A549 (cell line): ENCODE results near the gene ASB17. TPM values are rescaled to one million over a fixed set of nuclear protein-coding genes. Genes with fewer than 3 reads are reported as not detected.
"Not testable (repeated sequence)": the region's sequence is repeated elsewhere in the genome, so short reads cannot be mapped to it uniquely, and the experiment has no call there.

ENCODE experiments used
- ATAC-seq, 2 experiments: fragments of 200-7000 bp in 1 of 2; fragments of >200 bp in 1 of 2; cut with Nextera tagmentation in 1 of 2; cut with Tn5 transposase in 1 of 2; 3 replicates each; pipeline versions ENCODE4 v1.8.0 to v1.9.1; 2018 to 2020; ENCODE audit warnings: mild to moderate bottlenecking in 1 of 2, moderate library complexity in 1 of 2
- CTCF ChIA-PET: fragments of 300-600 bp; sonication (Branson Sonifier 250); formaldehyde crosslinking; extraction: SDS; loops from one replicate; lab custom pipeline; 2021; ENCODE audit warnings: antibody characterized with exemption, inconsistent platforms; lab: Yijun Ruan, JAX
- POLR2A ChIA-PET: fragments of 350-600 bp; formaldehyde crosslinking; extraction: SDS; loops from one replicate; lab custom pipeline; 2021; ENCODE audit warnings: antibody characterized with exemption, inconsistent platforms; lab: Yijun Ruan, JAX
- DNase-seq, 2 experiments: peaks; one replicate each; pipeline versions ENCODE4 v3.0.0 to v3.0.0-alpha.2; 2011 to 2016; ENCODE audit warnings: low read depth in 1 of 2, low spot score in 1 of 2
- FAIRE-seq: peaks from 2 replicates; lab custom pipeline; 2011; peaks lifted over from hg19 to GRCh38; lab: Jason Lieb, UNC
- H3K27ac ChIP-seq, 2 experiments: fragments of >200 bp; sonication (Bioruptor Twin); formaldehyde crosslinking; 3 replicates each; pipeline ENCODE4 v1.5.1; 2016 to 2017
- H3K4me1 ChIP-seq: fragments of >200 bp; sonication (Bioruptor Twin); formaldehyde crosslinking; 3 replicates; pipeline ENCODE4 v1.6.1; 2016
- H3K4me2 ChIP-seq: fragments of >200 bp; sonication (Bioruptor Twin); formaldehyde crosslinking; 3 replicates; pipeline ENCODE4 v1.6.1; 2016
- H3K4me3 ChIP-seq: fragments of >200 bp; sonication (Bioruptor Twin); formaldehyde crosslinking; 3 replicates; pipeline ENCODE4 v1.5.1; 2016
- H3K9me3 ChIP-seq: fragments of >200 bp; sonication (Bioruptor Twin); formaldehyde crosslinking; 3 replicates; pipeline ENCODE4 v1.6.1; 2016
- CEBPB ChIP-seq, 2 experiments: fragments of >200 bp in 1 of 2; sonication (Bioruptor Twin) in 1 of 2; formaldehyde crosslinking in 1 of 2; IDR thresholded peaks; 2 replicates each; pipeline ENCODE4 v1.6.1; 2012 to 2016
- CHD4 ChIP-seq: fragments of 200-600 bp; sonication (generic); IDR thresholded peaks from 2 replicates; pipeline ENCODE4 v1.6.1; 2016; ENCODE audit warnings: antibody characterized with exemption, mild to moderate bottlenecking, borderline replicate concordance
- FOSL2 ChIP-seq, 2 experiments: fragments of 450-650 bp in 1 of 2; fragments of >200 bp in 1 of 2; sonication (Bioruptor Twin) in 1 of 2; formaldehyde crosslinking; IDR thresholded peaks; 2 replicates each; pipeline versions ENCODE4 v1.5.0 to v1.6.1; 2016 to 2020; ENCODE audit warnings: mild to moderate bottlenecking in 1 of 2, moderate library complexity in 1 of 2
- JUN ChIP-seq, 2 experiments: fragments of >200 bp; sonication (Bioruptor Twin); formaldehyde crosslinking; IDR thresholded peaks; 2 replicates in 1 of 2; 3 replicates in 1 of 2; pipeline ENCODE4 v1.6.1; 2016 to 2017
- JUNB ChIP-seq: fragments of >200 bp; sonication (Bioruptor Twin); formaldehyde crosslinking; IDR thresholded peaks from 2 replicates; pipeline ENCODE4 v1.6.1; 2016
- KDM1A ChIP-seq: fragments of 200-600 bp; sonication (generic); IDR thresholded peaks from 2 replicates; pipeline ENCODE4 v1.6.1; 2016; ENCODE audit warnings: low read depth, mild to moderate bottlenecking
- MAFK ChIP-seq: fragments of 450-650 bp; IDR thresholded peaks from 2 replicates; pipeline ENCODE4 v1.6.1; 2014; ENCODE audit not compliant: partially characterized antibody
- NPAS2 ChIP-seq: fragments of 250-450 bp; sonication (Bioruptor Pico); IDR thresholded peaks from 2 replicates; pipeline ENCODE4 v1.8.0; 2022; ENCODE audit warnings: mild to moderate bottlenecking, moderate library complexity, borderline replicate concordance
- RAD21 ChIP-seq, 2 experiments: fragments of >200 bp in 1 of 2; sonication (Bioruptor Twin) in 1 of 2; formaldehyde crosslinking in 1 of 2; IDR thresholded peaks in 1 of 2; conservative IDR thresholded peaks in 1 of 2; 2 replicates in 1 of 2; 3 replicates in 1 of 2; pipeline ENCODE4 v1.6.1; 2012 to 2018; ENCODE audit warnings: inconsistent platforms in 1 of 2
- SREBF2 ChIP-seq: fragments of 450-650 bp; IDR thresholded peaks from 2 replicates; pipeline ENCODE4 v1.6.1; 2014; ENCODE audit warnings: mild to moderate bottlenecking, moderate library complexity
- WGBS: methylation state at CpG from one replicate; pipeline ENCODE4 v1.1.6; 2017; ENCODE audit errors: missing lambda C conversion rate; 5-methylcytosine and 5-hydroxymethylcytosine counted together
- polyA plus RNA-seq, 4 experiments: library from polyadenylated mRNA; depleted of rRNA in 3 of 4; stranded (reverse); fragments of >200 nt; fragmentation: RNase III in 1 of 4; extraction: RNeasy Plus Mini Kit Qiagen cat#74134 plus additional on column Dnase treatment in 1 of 4; gene quantifications; 2 replicates in 3 of 4; 3 replicates in 1 of 4; pipeline ENCODE4 v1.2.3, GENCODE V29; 2011 to 2017
- TF ChIP-seq, protein P1 (sequence below): IDR thresholded peaks from 2 replicates; pipeline ENCODE4 v1.6.1; 2012
- TF ChIP-seq, protein P2 (sequence below): fragments of 200-600 bp; sonication (generic); IDR thresholded peaks from 2 replicates; pipeline ENCODE4 v1.6.1; 2016; ENCODE audit warnings: antibody characterized with exemption, mild to moderate bottlenecking, moderate library complexity

The ASB17 gene
- polyA plus RNA-seq, 2 of the 4 experiments (the other 2 are of a cell fraction) = not detected

DNA sequence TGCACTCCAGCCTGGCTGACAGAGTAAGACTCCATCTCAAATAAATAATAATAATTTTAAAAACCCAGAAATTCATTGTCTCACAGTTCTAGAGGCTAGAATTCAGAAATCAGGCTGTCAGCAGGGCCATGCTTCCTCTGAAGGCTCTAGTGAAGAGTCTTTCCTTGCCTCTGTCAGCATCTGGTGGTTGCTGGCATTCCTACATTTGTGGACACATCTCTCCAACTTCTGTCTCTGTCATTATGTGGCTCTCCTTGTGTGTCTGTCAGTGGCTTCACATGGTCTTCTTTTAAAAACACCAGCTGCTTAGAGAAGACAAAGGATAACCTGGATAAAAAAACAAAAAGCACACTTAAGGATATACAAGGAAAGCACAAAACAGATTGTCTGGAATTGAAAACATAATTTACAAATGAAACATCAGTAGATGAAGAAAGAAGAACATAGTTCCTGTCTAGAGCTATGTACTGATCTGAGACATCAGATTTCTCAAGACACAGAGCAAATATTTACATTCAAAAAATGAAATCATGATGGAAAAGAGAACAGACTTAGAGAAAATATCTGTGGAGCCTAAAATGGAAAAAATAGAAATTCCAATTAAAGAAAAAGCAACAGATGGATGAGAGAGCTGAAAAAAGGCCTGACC, 32.7 kb upstream of the ASB17 start:
- DNase-seq (peak in 1 of 2 experiments; percentile 6), FAIRE-seq (no peak), ATAC-seq (peak; percentile 65 to 86; a peak in 5 of 6 replicates)
- H3K4me2 ChIP-seq = peak overlapping the region; percentile 56
- ChIA-PET POLR2A (no interaction called here), CTCF (interaction anchor here (1.2 kb wide), 1 partner anchor 56 kb away, joined by 4 read pairs; no protein-coding TSS in a partner anchor)
- H3K27ac ChIP-seq = peak overlapping the region; percentile 82 to 94
- H3K4me1 ChIP-seq = peaks cover 37% of the 10 kb centered on the region
- TF ChIP-seq NPAS2 (CRISPR knock-in tag) (no peak), SREBF2 (no peak), CHD4 (no peak), RAD21 (conservative IDR thresholded peaks at IDR 0.05 in 1 of 2, IDR thresholded peaks at IDR 0.05 in 1 of 2) (no peak)
- TF ChIP-seq, protein P1, sequence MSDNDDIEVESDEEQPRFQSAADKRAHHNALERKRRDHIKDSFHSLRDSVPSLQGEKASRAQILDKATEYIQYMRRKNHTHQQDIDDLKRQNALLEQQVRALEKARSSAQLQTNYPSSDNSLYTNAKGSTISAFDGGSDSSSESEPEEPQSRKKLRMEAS = 0 out of 2 replicates have a peak, but pooled peaks have one; percentile 0
- TF ChIP-seq, protein P2, sequence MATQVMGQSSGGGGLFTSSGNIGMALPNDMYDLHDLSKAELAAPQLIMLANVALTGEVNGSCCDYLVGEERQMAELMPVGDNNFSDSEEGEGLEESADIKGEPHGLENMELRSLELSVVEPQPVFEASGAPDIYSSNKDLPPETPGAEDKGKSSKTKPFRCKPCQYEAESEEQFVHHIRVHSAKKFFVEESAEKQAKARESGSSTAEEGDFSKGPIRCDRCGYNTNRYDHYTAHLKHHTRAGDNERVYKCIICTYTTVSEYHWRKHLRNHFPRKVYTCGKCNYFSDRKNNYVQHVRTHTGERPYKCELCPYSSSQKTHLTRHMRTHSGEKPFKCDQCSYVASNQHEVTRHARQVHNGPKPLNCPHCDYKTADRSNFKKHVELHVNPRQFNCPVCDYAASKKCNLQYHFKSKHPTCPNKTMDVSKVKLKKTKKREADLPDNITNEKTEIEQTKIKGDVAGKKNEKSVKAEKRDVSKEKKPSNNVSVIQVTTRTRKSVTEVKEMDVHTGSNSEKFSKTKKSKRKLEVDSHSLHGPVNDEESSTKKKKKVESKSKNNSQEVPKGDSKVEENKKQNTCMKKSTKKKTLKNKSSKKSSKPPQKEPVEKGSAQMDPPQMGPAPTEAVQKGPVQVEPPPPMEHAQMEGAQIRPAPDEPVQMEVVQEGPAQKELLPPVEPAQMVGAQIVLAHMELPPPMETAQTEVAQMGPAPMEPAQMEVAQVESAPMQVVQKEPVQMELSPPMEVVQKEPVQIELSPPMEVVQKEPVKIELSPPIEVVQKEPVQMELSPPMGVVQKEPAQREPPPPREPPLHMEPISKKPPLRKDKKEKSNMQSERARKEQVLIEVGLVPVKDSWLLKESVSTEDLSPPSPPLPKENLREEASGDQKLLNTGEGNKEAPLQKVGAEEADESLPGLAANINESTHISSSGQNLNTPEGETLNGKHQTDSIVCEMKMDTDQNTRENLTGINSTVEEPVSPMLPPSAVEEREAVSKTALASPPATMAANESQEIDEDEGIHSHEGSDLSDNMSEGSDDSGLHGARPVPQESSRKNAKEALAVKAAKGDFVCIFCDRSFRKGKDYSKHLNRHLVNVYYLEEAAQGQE = no peak
- no peaks in the 10 kb centered on the region for H3K9me3 ChIP-seq
- no peak overlapping the region; the same call in 2 of the 3 replicates for H3K4me3 ChIP-seq

DNA sequence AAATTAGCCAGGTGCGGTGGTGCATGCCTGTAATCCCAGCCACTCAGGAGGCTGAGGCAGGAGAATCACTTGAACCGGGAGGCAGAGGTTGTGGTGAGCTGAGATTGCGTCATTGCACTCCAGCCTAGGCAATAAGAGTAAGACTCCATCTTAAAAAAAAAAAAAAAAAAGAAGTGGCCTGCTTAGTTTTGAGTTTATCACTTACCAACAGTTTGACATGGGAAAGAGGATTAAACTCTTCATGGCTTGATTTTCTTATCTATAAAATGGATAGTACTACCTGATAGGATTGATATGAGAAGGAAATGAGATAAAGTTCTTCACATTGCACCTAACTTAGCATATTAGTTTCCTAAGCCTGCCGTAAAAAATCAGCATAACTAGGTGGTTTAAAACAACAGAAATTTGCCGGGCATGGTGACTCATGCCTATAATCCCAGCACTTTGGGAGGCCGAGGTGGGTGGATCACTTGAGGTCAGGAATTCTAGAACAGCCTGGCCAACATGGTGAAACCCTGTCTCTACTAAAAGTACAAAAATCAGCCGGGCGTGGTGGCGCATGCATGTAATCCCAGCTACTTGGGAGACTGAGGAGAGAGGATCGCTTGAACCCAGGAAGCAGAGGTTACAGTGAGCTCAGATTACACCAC, 32.0 kb upstream of the ASB17 start:
- H3K27ac ChIP-seq = peak overlapping the region; percentile 82 to 94
- peak in 1 of 2 experiments; percentile 39 for DNase-seq
- CTCF ChIA-PET = interaction anchor here (1.2 kb wide), 1 partner anchor 56 kb away, joined by 4 read pairs; no protein-coding TSS in a partner anchor
- 14% methylated on average over 10 of the region's 10 CpGs for WGBS
- peak in 1 of 2 experiments; percentile 89; a peak in 4 of 6 replicates for ATAC-seq
- H3K9me3 ChIP-seq, FAIRE-seq, POLR2A ChIA-PET, H3K4me3 ChIP-seq: not testable (repeated sequence)
- TF ChIP-seq, protein P1 = peak; percentile 24; the same call in 1 of the 2 replicates
- peak in 1 of 2 experiments; percentile 62; a peak in 2 of 4 replicates for TF ChIP-seq CEBPB (IDR thresholded peaks at IDR 0.05)
- peak; percentile 66; the same call in 1 of the 2 replicates for TF ChIP-seq FOSL2 (IDR thresholded peaks at IDR 0.05)
- TF ChIP-seq FOSL2 (CRISPR knock-in tag; IDR thresholded peaks at IDR 0.05) = peak; percentile 86
- 0 out of 5 replicates have a peak, but pooled peaks of 1 of the 2 experiments have one; percentile 33 for TF ChIP-seq JUN (IDR thresholded peaks at IDR 0.05)
- peak; percentile 67 for TF ChIP-seq JUNB
- H3K4me1 ChIP-seq = peaks cover 37% of the 10 kb centered on the region
- H3K4me2 ChIP-seq = peak overlapping the region; percentile 56

DNA sequence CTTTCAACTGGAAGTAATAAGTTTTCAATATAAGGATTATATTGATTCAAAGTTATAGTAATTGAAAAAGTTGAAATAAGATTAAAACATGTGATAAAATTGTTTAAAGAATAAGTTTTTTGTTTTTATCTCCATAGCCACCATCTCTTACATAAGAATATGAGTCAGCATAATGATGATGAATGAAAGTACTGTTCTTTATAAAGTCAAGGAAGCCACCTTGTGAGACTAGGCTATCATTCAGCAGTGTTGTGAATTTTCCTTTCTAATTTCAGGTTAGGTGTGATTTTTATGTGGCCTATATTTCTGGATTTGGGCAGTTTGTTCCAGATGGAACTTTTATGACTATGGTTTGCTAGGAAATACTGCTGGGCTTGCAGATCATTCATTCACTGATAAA, 22.4 kb upstream of the ASB17 start:
- Histone ChIP-seq H3K9me3 (no peaks in the 10 kb centered on the region), H3K4me3 (no peak overlapping the region)
- DNase-seq (peak; percentile 5 to 21), FAIRE-seq (no peak), ATAC-seq (no peak)
- ChIA-PET POLR2A (no interaction called here), CTCF (no interaction called here)
- no peak for TF ChIP-seq FOSL2 (IDR thresholded peaks at IDR 0.05)
- 0 out of 2 replicates have a peak, but pooled peaks have one; percentile 20 for TF ChIP-seq FOSL2 (CRISPR knock-in tag; IDR thresholded peaks at IDR 0.05)
- peak; percentile 90 for TF ChIP-seq MAFK
- no peak for TF ChIP-seq KDM1A
- TF ChIP-seq, all 56 proteins: peak for 2
- Histone ChIP-seq H3K4me2 (peak overlapping the region; percentile 45), H3K4me1 (peaks cover 45% of the 10 kb centered on the region), H3K27ac (peak overlapping the region; percentile 67 to 85)
